NCI-H526 (cell line): ENCODE measurements around the gene POC1A.
"Not testable (repeated sequence)": the region's sequence is repeated elsewhere in the genome, so short reads cannot be mapped to it uniquely, and the experiment has no call there.

Source experiments
- DNase-seq, 2 experiments: peaks; one replicate each; lab custom pipeline; 2025; lab: John Stamatoyannopoulos, UW

The POC1A gene

GRCh38 chr3:52183786-52184445 lies 29.7 kb upstream of the POC1A start:
- DNase-seq: no peak

GRCh38 chr3:52182691-52183090 lies 28.5 kb upstream of the POC1A start:
- no peak for DNase-seq

GRCh38 chr3:52182196-52182595 lies 28.0 kb upstream of the POC1A start:
- no peak for DNase-seq

- no peak for DNase-seq
Measured at GRCh38 chr3:52181543-52181942, 27.3 kb upstream of the POC1A start.

GRCh38 chr3:52178537-52178936 lies 24.3 kb upstream of the POC1A start:
- DNase-seq: no peak

- not testable (repeated sequence) for DNase-seq
Measured at GRCh38 chr3:52178126-52178525, 23.9 kb upstream of the POC1A start.

GRCh38 chr3:52177701-52178042 lies 23.4 kb upstream of the POC1A start:
- no peak for DNase-seq

GRCh38 chr3:52176951-52177700 lies 22.9 kb upstream of the POC1A start:
- DNase-seq: no peak

- no peak for DNase-seq
Measured at GRCh38 chr3:52176180-52176752, 22.0 kb upstream of the POC1A start.

GRCh38 chr3:52175416-52176179 lies 21.4 kb upstream of the POC1A start:
- no peak for DNase-seq

GRCh38 chr3:52174896-52175295 lies 20.7 kb upstream of the POC1A start:
- DNase-seq: no peak

- no peak for DNase-seq
Measured at GRCh38 chr3:52173101-52173500, 18.9 kb upstream of the POC1A start.

- DNase-seq: no peak
Measured at GRCh38 chr3:52172262-52172757, 18.1 kb upstream of the POC1A start.

GRCh38 chr3:52171514-52172261 lies 17.5 kb upstream of the POC1A start:
- DNase-seq: no peak

- DNase-seq: not testable (repeated sequence)
Measured at GRCh38 chr3:52170217-52170616, 16.0 kb upstream of the POC1A start.

GRCh38 chr3:52167240-52167639 lies 13.0 kb upstream of the POC1A start:
- peak; percentile 19 to 65 for DNase-seq

GRCh38 chr3:52162250-52162872 lies 8.1 kb upstream of the POC1A start:
- DNase-seq: no peak

GRCh38 chr3:52159503-52159902 lies 5.3 kb upstream of the POC1A start:
- DNase-seq: no peak

GRCh38 chr3:52155912-52156311 lies 1.7 kb upstream of the POC1A start:
- DNase-seq: no peak

GRCh38 chr3:52153389-52154096 lies 680 bp downstream of the POC1A start:
- DNase-seq: peak; percentile 67 to 70

GRCh38 chr3:52151991-52152390 lies 2.2 kb downstream of the POC1A start:
- not testable (repeated sequence) for DNase-seq
